Hypothalamus (tissue), 51 donors: ENCODE measurements around the gene EIF2B5.

Experiments used
- DNase-seq, 51 donors: peaks; one replicate each; lab custom pipeline; 2025; lab: John Stamatoyannopoulos, UW

The EIF2B5 gene

DNA sequence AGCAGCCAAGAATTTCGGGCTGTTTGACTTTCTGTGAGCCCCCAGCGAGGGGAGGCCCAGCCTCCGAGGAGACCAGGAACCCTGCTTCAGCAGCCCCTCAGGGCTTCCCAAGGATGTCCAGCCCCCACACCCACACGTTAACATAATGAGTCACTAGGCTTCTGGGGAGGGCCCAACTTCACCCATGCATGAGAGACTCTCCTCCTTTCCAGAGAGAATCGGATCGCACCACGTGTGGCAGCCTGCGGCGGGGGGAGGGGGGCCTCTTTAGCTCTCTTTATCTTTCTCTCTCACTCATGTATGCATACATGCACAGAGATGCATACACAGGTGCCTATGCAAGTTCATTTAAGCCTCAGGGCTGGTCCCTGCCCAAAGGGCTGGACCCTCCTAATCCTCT, 36.4 kb downstream of the EIF2B5 start:
- no peak for DNase-seq

GRCh38 chr3:184172681-184173373, 37.7 kb downstream of the EIF2B5 start:
- DNase-seq: no peak

- no peak for DNase-seq
Measured at GRCh38 chr3:184173374-184173722, 38.2 kb downstream of the EIF2B5 start.

GRCh38 chr3:184174284-184174645, 39.1 kb downstream of the EIF2B5 start:
- no peak for DNase-seq

DNA sequence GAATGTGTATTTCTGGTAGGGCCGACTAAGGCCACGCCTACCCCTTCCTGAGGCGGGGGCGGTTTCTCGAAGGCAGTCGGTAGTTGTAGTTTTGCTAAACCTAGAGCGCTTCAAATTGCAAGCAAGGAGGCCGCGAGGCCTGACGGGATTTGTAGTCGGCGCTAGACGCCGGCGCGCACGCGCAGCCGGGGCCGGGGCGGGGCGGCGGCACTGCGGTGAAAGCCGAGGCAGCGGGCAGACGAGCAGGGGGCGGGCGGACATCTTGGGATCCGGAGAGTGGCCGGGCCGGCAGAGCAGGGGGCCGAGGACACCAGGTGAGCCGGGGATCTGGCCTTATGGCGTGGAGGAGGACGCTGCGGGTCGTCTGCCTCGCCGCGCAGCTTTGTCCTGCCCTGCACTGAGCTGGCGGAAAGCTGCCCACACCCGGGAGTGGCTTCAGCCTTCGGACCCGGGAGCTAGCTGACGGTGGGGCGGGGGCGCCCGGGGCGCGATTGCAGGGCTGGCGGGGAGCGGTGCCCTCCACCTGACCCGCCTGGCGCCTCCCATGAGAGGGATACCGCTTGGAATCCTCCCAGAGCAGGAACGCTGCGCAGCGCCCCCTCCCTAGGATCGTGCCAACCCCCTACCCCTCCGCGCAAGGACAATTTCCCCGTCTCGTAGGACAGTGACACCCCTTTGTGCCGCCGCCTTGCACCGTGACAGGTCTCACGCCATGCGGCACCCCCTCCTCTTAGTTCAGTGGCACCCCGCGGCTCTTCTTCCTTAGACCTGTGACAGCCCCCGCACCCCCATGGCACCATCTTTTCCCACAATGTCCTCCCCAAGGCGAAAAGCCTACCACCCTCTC, 39.7 kb downstream of the EIF2B5 start, which contains the start of gene AP2M1:
Gene AP2M1 (plus strand): TSS at position 210 of the 847 bp plus-strand sequence. CDS start 2,139 bp downstream, outside the sequence.
- DNase-seq: peak; percentile 66 to 99 (median 97)

DNA sequence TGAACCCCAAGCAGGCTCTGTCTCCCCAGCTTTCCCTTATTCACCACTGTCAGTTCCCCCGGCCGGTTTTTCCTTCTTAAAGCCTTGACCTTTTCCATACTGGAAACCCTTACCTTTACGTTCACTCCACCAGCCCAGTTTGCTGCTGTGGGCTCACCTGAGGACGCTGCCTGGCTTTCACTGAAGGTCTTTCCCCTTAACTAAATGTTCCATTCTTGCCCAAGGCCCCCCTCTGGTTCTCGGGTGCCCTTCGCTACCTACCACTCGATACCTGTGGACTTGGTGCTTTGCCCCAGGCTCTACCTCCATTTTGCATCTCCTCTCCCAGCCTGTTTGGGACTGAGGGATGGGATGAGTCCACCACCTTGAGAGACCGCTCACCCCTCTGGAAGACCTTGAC, 40.3 kb downstream of the EIF2B5 start:
- DNase-seq: peak in 1 of 51 donors; percentile 21

DNA sequence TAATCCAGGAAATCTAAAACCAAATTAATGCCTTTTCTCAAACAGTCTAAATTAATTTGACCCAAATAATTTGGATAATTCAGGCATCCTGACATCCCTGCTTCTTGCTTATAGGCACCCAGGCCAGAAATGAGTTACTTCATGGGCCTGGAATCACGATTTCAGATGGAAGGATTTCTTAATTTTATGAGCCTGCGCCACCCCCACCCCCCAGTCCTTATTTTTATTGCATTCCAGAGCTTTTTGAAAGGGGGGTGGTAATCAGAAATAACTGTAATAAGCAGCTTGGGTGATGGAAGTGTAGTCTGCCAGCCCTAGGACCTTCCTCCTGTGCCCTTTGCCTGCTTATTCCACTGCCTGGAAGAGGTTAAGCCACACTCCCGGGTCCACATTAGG, 40.8 kb downstream of the EIF2B5 start:
- peak in 1 of 51 donors; percentile 41 for DNase-seq

DNA sequence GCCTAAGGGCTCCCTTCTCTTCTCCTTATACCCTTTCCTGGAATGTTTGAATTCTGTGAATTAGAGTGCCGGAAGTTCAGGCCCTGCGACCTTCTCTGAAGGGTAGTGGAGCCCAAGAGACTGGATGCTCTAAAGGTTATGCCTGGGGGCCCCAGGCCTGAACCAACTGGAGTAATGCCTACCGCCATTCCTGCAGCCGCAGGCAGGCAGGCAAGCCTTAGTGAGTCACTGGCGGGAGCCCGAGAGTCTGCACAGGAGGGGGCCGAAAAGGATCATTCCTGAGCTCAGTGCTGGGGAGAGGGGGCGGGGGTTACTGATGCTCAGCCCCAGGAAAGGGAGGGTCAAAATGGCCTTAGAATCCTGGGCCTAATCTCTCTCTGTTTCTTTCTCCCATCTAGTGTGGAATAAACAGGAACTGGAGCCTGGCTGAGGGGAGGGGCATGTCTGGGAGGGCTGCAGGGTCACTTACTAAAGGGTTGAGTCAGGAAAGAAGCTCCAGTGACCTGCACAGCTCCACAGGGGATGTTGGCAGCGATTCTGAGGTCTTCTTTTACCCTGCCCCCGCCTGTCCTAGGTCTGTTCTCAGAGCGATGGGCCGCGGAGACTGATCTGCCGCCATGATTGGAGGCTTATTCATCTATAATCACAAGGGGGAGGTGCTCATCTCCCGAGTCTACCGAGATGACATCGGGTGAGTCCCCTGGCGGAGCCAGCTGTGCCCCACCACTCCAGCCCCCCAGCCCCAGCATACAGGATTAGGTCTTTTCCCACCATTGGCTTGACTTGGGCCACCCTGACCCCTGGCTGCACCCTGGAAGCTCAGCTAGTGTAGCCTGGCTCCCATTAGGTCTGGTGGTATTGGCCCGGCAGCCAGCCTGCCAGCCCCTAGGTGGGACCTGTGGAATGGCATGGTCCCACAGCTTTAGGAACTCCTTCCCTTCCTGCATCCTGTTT, 41.5 kb downstream of the EIF2B5 start:
- peak in 36 of 51 donors; percentile 6 to 65 (median 32) for DNase-seq

DNA sequence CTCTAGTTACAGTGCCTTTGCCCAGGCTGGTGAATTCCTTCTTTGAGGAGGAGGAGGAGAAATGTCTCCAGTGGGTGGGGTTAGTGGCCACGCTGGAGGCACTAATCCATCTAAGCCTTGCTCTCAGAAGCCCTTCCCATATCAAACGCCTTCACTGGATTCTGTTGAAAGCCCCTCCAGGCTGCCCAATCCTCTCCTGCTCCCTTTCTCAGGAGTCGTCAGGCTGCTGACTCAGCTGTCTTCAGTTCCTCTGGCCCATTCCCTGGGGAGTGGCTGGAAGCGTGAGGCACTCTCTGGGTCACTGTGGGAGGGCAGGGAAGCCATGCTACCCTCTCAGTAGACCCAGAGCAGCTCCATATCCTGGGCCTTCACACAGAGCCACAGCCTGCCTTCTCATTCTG, 42.2 kb downstream of the EIF2B5 start:
- no peak for DNase-seq

GRCh38 chr3:184177767-184178306, 42.7 kb downstream of the EIF2B5 start:
- no peak for DNase-seq

DNA sequence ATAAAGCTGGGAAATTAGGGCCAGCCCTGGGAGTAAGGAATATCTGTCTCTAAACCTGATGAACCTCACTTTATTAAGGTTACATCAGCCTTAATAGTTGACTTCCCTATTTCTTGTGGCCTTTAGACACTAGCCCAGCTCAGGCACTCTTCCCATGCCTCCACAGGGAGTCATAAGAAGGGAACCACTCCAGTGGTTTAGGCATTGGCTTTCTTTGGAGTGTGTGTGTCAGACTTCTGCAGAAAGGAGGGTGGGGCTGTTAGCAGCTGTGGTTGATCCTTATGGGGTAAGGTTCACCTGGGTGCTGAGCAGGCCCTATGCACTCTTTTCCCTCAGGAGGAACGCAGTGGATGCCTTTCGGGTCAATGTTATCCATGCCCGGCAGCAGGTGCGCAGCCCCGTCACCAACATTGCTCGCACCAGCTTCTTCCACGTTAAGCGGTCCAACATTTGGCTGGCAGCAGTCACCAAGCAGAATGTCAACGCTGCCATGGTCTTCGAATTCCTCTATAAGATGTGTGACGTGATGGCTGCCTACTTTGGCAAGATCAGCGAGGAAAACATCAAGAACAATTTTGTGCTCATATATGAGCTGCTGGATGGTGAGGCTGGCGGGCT, 43.5 kb downstream of the EIF2B5 start:
- DNase-seq: no peak

DNA sequence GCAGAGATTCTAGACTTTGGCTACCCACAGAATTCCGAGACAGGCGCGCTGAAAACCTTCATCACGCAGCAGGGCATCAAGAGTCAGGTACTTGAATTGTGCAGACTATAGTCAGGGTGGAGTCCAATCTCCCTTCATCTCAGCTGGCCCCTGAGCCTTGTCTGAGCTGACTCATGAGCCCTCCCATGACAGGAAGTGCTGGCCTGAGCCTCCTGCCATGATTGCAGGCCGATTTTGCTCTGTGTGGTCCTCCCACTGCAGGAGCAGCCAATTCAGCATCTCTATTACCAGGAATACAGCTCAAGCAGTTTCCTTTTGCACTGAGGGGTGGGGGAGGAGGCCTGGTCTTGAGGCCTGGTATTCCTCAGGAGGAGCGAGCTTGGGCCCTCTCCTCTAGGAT, 45.0 kb downstream of the EIF2B5 start:
- no peak for DNase-seq

- DNase-seq: no peak
Measured at GRCh38 chr3:184181596-184181995, 46.4 kb downstream of the EIF2B5 start.

DNA sequence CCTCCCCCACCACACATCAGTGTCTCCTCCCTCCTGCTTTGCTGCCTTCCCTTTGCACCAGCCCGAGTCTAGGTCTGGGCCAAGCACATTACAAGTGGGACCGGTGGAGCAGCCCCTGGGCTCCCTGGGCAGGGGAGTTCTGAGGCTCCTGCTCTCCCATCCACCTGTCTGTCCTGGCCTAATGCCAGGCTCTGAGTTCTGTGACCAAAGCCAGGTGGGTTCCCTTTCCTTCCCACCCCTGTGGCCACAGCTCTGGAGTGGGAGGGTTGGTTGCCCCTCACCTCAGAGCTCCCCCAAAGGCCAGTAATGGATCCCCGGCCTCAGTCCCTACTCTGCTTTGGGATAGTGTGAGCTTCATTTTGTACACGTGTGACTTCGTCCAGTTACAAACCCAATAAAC, 48.5 kb downstream of the EIF2B5 start:
- no peak for DNase-seq

GRCh38 chr3:184184546-184185230, 49.5 kb downstream of the EIF2B5 start:
- DNase-seq: no peak

DNA sequence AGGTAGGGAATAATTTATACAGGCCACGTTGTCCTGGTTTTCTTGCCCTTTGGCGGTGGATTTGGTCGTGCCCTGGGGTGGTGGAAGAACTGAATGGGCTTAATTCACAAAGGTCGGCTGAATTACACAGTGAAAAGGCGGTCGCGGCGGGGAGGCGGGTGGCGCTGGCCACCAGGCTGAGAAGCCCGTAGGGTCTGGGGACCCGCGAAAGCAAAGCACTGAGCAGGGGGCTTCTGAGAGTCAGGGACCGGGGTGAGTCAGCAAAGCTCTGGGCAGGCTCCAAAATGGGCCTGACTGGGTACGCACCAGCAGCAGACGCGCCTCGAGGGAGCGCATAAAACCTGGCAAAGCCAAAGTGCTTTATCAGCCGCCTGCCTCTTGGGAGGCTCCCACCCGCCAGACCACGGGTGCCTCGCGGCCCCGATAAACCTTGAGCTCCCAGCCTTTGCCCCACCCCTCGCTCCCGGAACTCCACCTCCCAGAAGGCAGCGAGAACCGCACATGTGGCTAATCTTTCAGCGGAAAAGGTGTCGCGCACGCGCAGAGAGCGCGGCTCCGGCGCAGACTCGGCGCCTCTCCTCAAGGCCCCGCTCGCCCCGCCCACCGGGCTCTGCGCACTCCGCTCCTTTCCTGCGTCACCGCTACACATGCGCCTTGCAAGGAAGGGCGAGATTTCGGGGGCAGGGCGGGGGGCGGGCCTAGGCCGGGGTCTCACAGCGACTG, 50.5 kb downstream of the EIF2B5 start:
- peak; percentile 85 to 99 (median 98) for DNase-seq

DNA sequence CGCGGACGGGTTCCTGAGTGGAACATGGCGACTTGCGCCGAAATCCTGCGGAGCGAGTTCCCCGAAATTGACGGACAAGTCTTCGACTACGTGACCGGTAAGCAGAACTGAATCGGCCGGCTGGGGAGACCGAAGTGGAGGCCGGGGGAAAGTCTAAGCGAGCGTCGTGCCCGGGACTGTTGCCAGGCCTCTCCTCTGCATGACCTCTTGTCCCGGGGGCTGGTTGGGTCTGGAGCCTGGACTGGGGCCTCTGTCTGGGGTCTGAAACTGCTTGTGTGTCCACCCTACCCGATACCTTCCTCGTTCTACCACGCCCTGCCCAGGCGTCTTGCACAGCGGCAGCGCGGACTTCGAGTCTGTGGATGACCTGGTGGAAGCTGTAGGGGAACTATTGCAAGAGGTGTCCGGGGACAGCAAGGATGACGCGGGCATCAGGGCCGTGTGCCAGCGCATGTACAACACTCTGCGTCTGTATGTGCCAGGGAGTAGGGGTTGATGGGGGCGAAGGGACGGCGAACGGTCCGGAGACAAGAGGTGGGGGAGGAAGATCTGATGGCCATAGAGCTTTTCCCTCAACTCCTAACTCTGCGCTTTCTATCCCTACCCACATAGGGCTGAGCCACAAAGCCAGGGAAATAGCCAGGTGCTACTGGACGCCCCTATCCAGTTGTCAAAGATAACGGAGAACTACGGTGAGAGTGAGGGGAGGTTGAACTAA, 51.2 kb downstream of the EIF2B5 start, which contains the start of gene ABCF3:
Gene ABCF3 (plus strand): TSS at position 16 of the 718 bp plus-strand sequence. CDS start 9 bp downstream, at position 25.
- DNase-seq: peak in 7 of 51 donors; percentile 22 to 70 (median 41)

DNA sequence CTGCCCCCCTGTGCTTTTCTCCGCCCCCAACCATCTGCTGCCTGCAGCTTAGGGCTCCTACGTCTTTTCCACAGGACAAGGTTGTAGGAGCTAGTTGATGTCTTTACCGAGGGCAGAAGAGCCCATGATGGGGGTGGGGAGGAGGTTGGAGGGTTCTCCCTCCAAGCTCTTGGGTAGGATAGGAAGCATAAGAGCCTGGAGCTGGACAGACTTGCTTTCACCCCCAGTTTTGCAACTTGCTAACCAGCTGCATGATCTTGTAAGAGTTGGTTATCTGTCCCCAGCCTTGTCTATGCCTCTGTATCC, 51.7 kb downstream of the EIF2B5 start:
- DNase-seq: no peak
